ENCODE measurements around the gene SRRM2.

Gene SRRM2

GRCh38 chr16:2790631-2791030 lies 38.2 kb downstream of the SRRM2 start:
- no peak overlapping the region for H3K27ac Mint-ChIP-seq
- peaks cover 27% of the 10 kb centered on the region for H3K4me1 Mint-ChIP-seq
- no peaks in the 10 kb centered on the region for H3K9me3 Mint-ChIP-seq
- no peak overlapping the region for H3K4me3 Mint-ChIP-seq
- DNase-seq: no peak
- TF ChIP-seq CTCF (IDR thresholded peaks at IDR 0.05): no peak
- no peaks in the 10 kb centered on the region for H3K36me3 Mint-ChIP-seq (ENCODE audit: low read depth)
- peaks cover 69% of the 10 kb centered on the region for H3K27me3 Mint-ChIP-seq (ENCODE audit: low read depth, poor library complexity)

GRCh38 chr16:2791174-2791573 lies 38.7 kb downstream of the SRRM2 start:
- Mint-ChIP-seq H3K27me3 (ENCODE audit: low read depth, poor library complexity) (peaks cover 70% of the 10 kb centered on the region), H3K36me3 (ENCODE audit: low read depth) (no peaks in the 10 kb centered on the region), H3K9me3 (no peaks in the 10 kb centered on the region), H3K4me3 (no peak overlapping the region), H3K4me1 (peaks cover 29% of the 10 kb centered on the region), H3K27ac (no peak overlapping the region)
- no peak for DNase-seq
- TF ChIP-seq CTCF (IDR thresholded peaks at IDR 0.05): no peak

GRCh38 chr16:2792940-2793339 lies 40.5 kb downstream of the SRRM2 start:
- H3K27ac Mint-ChIP-seq: no peak overlapping the region
- no peaks in the 10 kb centered on the region for H3K36me3 Mint-ChIP-seq (ENCODE audit: low read depth)
- peaks cover 25% of the 10 kb centered on the region for H3K4me1 Mint-ChIP-seq
- H3K9me3 Mint-ChIP-seq: peaks cover 4% of the 10 kb centered on the region
- TF ChIP-seq CTCF (IDR thresholded peaks at IDR 0.05): no peak
- DNase-seq: no peak
- peaks cover 69% of the 10 kb centered on the region for H3K27me3 Mint-ChIP-seq (ENCODE audit: low read depth, poor library complexity)
- H3K4me3 Mint-ChIP-seq: no peak overlapping the region

GRCh38 chr16:2795395-2796143 lies 43.1 kb downstream of the SRRM2 start:
- Mint-ChIP-seq H3K27me3 (ENCODE audit: low read depth, poor library complexity) (peaks cover 53% of the 10 kb centered on the region), H3K36me3 (ENCODE audit: low read depth) (no peaks in the 10 kb centered on the region), H3K9me3 (peaks cover 4% of the 10 kb centered on the region), H3K4me3 (no peak overlapping the region), H3K27ac (no peak overlapping the region), H3K4me1 (peaks cover 17% of the 10 kb centered on the region)
- DNase-seq: no peak
- TF ChIP-seq CTCF (IDR thresholded peaks at IDR 0.05): no peak

- peaks cover 17% of the 10 kb centered on the region for H3K4me1 Mint-ChIP-seq
These were observed 46.3 kb downstream of the SRRM2 start for GRCh38 chr16:2798723-2799204.

More at GRCh38 chr16:2798723-2799204, 46.3 kb downstream of the SRRM2 start:
- Mint-ChIP-seq H3K4me3 (no peak overlapping the region), H3K27me3 (ENCODE audit: low read depth, poor library complexity) (peaks cover 22% of the 10 kb centered on the region), H3K27ac (no peak overlapping the region), H3K9me3 (peaks cover 16% of the 10 kb centered on the region), H3K36me3 (ENCODE audit: low read depth) (no peaks in the 10 kb centered on the region)
- DNase-seq: no peak
- no peak for TF ChIP-seq CTCF (IDR thresholded peaks at IDR 0.05)
